GM21367 (cell line): ENCODE results near the gene GALNT12.

Experiments used
- ATAC-seq: cut with Tn5 transposase; IDR thresholded peaks from one replicate; pipeline ENCODE4 v1.9.1; 2021; ENCODE audit not compliant: unreplicated experiment

GALNT12 gene

GRCh38 chr9:98855592-98855991 is 48.1 kb downstream of the GALNT12 start:
- ATAC-seq, result no peak

- no peak for ATAC-seq
These were observed 49.5 kb downstream of the GALNT12 start for GRCh38 chr9:98856982-98857381.

GRCh38 chr9:98859941-98860340 is 52.5 kb downstream of the GALNT12 start:
- no peak for ATAC-seq

GRCh38 chr9:98860871-98861293 is 53.4 kb downstream of the GALNT12 start:
- ATAC-seq, result no peak

- ATAC-seq, result no peak
These were observed 54.5 kb downstream of the GALNT12 start for GRCh38 chr9:98861781-98862504.

- ATAC-seq, result no peak
These were observed 55.5 kb downstream of the GALNT12 start for GRCh38 chr9:98862936-98863335.

- ATAC-seq, result no peak
These were observed 57.1 kb downstream of the GALNT12 start for GRCh38 chr9:98864281-98865174.

- ATAC-seq, result no peak
These were observed 57.9 kb downstream of the GALNT12 start for GRCh38 chr9:98865284-98865875.

- no peak for ATAC-seq
These were observed 59.1 kb downstream of the GALNT12 start for GRCh38 chr9:98866435-98867102.

- ATAC-seq, result no peak
These were observed 59.6 kb downstream of the GALNT12 start for GRCh38 chr9:98867103-98867428.

GRCh38 chr9:98867429-98868168 is 60.1 kb downstream of the GALNT12 start:
- ATAC-seq, result no peak

- no peak for ATAC-seq
These were observed 61.7 kb downstream of the GALNT12 start for GRCh38 chr9:98869078-98869745.

- no peak for ATAC-seq
These were observed 62.4 kb downstream of the GALNT12 start for GRCh38 chr9:98869866-98870265.

- ATAC-seq, result no peak
These were observed 63.5 kb downstream of the GALNT12 start for GRCh38 chr9:98870782-98871557.

- ATAC-seq, result no peak
These were observed 64.1 kb downstream of the GALNT12 start for GRCh38 chr9:98871558-98872065.

- ATAC-seq, result no peak
These were observed 66.1 kb downstream of the GALNT12 start for GRCh38 chr9:98873526-98873925.

- no peak for ATAC-seq
These were observed 66.5 kb downstream of the GALNT12 start for GRCh38 chr9:98873951-98874371.

- no peak for ATAC-seq
These were observed 67.3 kb downstream of the GALNT12 start for GRCh38 chr9:98874721-98875255.

GRCh38 chr9:98875536-98875935 is 68.1 kb downstream of the GALNT12 start:
- ATAC-seq, result no peak
